ENCODE results near the gene NUDT22.

Gene NUDT22

DNA sequence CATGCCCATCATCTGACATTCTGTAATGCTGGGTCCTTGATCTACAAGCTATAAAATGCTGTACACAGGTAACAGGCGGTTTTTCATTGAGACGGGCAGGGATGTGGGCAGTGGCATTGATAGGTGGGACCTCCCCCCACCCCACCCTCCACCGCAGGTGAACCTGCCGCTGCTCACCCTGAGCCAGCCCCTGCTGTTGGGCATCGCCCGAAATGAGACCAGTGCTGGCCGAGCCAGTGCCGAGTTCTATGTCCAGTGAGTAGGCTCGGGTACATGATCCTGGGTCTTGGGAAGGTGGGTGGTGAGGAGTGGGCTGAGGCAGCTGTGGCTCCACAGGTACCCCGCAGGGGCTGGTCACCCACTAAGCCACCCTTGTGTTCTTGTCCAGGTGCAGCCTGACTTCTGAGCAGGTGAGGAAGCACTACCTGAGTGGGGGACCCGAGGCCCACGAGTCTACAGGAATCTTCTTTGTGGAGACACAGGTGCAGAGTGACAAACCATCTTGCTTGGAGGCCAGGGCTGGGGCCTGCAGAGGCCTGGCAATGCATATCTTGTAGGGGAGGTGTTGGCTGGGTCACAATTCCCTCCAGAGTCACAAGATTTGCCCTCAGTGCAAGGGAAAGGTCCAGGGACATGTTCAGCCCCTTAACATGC lies 3.1 kb downstream of the NUDT22 start:
- Histone ChIP-seq H2AFZ (ENCODE audit: low read depth, low read length, severe bottlenecking) (no peak overlapping the region), H3K27ac (ENCODE audit: low read depth, low read length) (peak overlapping the region; percentile 86), H3K9me2 (replicated peaks; ENCODE audit: insufficient read depth, low read length) (no peaks in the 10 kb centered on the region), H3K36me3 (ENCODE audit: low read length) (no peaks in the 10 kb centered on the region), H4K20me1 (ENCODE audit: low read depth, low read length) (no peaks in the 10 kb centered on the region), H3K4me3 (ENCODE audit: insufficient read depth, low read length, poor library complexity, severe bottlenecking) (no peak overlapping the region), H3K4me2 (ENCODE audit: low read depth, low read length, poor library complexity, severe bottlenecking) (peak overlapping the region; percentile 80), H3F3A (ENCODE audit: insufficient read depth) (peaks cover 43% of the 10 kb centered on the region), H3K9ac (ENCODE audit: low read length) (peak overlapping the region; percentile 74), H3K9me3 (ENCODE audit: insufficient read depth, low read length) (no peaks in the 10 kb centered on the region), H3K79me2 (ENCODE audit: insufficient read depth, low read length) (no peaks in the 10 kb centered on the region; the same call in 1 of the 2 replicates), H3K27me3 (ENCODE audit: low read length) (no peaks in the 10 kb centered on the region)
- TF ChIP-seq, protein P1, sequence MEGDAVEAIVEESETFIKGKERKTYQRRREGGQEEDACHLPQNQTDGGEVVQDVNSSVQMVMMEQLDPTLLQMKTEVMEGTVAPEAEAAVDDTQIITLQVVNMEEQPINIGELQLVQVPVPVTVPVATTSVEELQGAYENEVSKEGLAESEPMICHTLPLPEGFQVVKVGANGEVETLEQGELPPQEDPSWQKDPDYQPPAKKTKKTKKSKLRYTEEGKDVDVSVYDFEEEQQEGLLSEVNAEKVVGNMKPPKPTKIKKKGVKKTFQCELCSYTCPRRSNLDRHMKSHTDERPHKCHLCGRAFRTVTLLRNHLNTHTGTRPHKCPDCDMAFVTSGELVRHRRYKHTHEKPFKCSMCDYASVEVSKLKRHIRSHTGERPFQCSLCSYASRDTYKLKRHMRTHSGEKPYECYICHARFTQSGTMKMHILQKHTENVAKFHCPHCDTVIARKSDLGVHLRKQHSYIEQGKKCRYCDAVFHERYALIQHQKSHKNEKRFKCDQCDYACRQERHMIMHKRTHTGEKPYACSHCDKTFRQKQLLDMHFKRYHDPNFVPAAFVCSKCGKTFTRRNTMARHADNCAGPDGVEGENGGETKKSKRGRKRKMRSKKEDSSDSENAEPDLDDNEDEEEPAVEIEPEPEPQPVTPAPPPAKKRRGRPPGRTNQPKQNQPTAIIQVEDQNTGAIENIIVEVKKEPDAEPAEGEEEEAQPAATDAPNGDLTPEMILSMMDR (IDR thresholded peaks at IDR 0.05; ENCODE audit: insufficient read depth, low read length, poor library complexity, severe bottlenecking): no peak
- TF ChIP-seq EZH2phosphoT487 (conservative IDR thresholded peaks at IDR 0.05; ENCODE audit: low read length): no peak

DNA sequence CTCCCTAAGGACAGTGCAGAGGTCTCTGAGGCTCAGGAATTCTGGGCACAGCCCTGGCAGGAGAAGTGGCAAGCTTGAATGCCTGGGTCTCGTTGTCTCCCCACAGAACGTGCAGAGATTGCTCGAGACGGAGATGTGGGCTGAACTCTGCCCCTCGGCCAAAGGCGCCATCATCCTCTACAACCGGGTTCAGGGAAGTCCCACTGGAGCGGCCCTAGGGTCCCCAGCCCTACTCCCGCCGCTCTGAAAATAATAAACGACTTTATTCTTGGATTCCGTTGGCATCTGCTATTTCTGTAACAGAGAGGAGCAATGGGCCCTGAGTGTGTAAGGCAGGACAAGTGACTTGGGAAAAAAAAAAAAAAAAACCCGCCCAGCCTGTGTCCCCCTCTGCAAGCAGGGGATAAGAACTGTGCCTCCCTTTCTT lies 3.7 kb downstream of the NUDT22 start:
- Histone ChIP-seq H3K79me2 (ENCODE audit: insufficient read depth, low read length) (no peaks in the 10 kb centered on the region; the same call in 1 of the 2 replicates), H3K9ac (ENCODE audit: low read length) (peak overlapping the region; percentile 74), H3K36me3 (ENCODE audit: low read length) (no peaks in the 10 kb centered on the region), H3K9me2 (replicated peaks; ENCODE audit: insufficient read depth, low read length) (no peaks in the 10 kb centered on the region), H3F3A (ENCODE audit: insufficient read depth) (peaks cover 43% of the 10 kb centered on the region), H3K9me3 (ENCODE audit: insufficient read depth, low read length) (no peaks in the 10 kb centered on the region), H3K4me2 (ENCODE audit: low read depth, low read length, poor library complexity, severe bottlenecking) (peak overlapping the region; percentile 80), H2AFZ (ENCODE audit: low read depth, low read length, severe bottlenecking) (peak overlapping the region; percentile 54), H3K27me3 (ENCODE audit: low read length) (no peaks in the 10 kb centered on the region), H4K20me1 (ENCODE audit: low read depth, low read length) (no peaks in the 10 kb centered on the region), H3K4me3 (ENCODE audit: insufficient read depth, low read length, poor library complexity, severe bottlenecking) (peak overlapping the region; percentile 61), H3K27ac (ENCODE audit: low read depth, low read length) (peak overlapping the region; percentile 86)
- no peak for TF ChIP-seq EZH2phosphoT487 (conservative IDR thresholded peaks at IDR 0.05; ENCODE audit: low read length)
- TF ChIP-seq, protein P1 (IDR thresholded peaks at IDR 0.05; ENCODE audit: insufficient read depth, low read length, poor library complexity, severe bottlenecking): no peak

DNA sequence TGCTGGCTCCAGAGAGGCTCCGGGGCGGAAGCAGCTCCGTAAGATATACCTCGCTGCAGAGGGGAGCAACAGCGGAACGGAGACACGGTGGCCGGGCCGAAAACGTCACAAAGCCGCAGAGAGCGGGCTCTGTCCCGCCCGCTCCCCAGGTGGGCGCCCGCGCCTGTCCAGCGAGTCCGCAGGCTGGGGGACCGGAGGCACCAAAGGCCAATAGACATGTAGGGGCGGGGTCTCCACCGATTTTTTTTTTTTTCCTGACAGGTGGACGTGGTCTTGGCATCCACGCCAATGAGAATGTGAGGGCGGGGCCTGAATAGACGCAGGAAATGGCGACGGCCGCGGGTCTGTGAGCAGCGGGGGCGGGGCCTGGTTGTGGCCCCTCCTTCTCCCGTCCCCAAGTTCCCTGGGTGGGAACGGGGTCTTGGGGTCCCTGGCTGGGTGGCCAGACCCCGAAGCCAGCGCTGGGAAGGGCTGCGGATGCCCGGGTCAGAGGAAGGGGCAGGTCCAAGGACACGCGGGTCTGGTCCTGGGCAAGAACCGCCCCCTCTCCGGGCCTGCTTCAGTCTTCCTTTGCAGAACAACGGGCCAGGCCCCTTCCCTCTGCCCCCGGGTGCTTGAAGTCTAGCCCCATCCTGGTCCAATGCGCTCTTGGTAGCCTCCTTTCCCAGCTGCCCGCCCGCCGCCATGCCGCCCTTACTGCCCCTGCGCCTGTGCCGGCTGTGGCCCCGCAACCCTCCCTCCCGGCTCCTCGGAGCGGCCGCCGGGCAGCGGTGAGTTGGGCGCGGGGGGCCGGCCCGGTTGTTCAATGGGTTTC lies 4.3 kb downstream of the NUDT22 start, which contains the start of gene DNAJC4:
TSS of gene DNAJC4 (plus strand) at position 378 of the 814 bp plus-strand sequence. CDS start at position 685, 307 bp downstream.
- no peak for TF ChIP-seq EZH2phosphoT487 (conservative IDR thresholded peaks at IDR 0.05; ENCODE audit: low read length)
- TF ChIP-seq, protein P1 (IDR thresholded peaks at IDR 0.05; ENCODE audit: insufficient read depth, low read length, poor library complexity, severe bottlenecking): no peak
- Histone ChIP-seq H4K20me1 (ENCODE audit: low read depth, low read length) (no peaks in the 10 kb centered on the region), H3K9me3 (ENCODE audit: insufficient read depth, low read length) (no peaks in the 10 kb centered on the region), H3K4me2 (ENCODE audit: low read depth, low read length, poor library complexity, severe bottlenecking) (peak within 1 kb of the TSS; percentile 80), H3K9me2 (replicated peaks; ENCODE audit: insufficient read depth, low read length) (no peaks in the 10 kb centered on the region), H3K27me3 (ENCODE audit: low read length) (no peaks in the 10 kb centered on the region), H3K9ac (ENCODE audit: low read length) (peak within 1 kb of the TSS; percentile 74), H3K4me3 (ENCODE audit: insufficient read depth, low read length, poor library complexity, severe bottlenecking) (peak within 1 kb of the TSS; percentile 61), H2AFZ (ENCODE audit: low read depth, low read length, severe bottlenecking) (peak within 1 kb of the TSS; percentile 54), H3K27ac (ENCODE audit: low read depth, low read length) (peak within 1 kb of the TSS; percentile 86), H3K79me2 (ENCODE audit: insufficient read depth, low read length) (peaks cover 4% of the 10 kb centered on the region; the same call in 1 of the 2 replicates), H3F3A (ENCODE audit: insufficient read depth) (peaks cover 43% of the 10 kb centered on the region), H3K36me3 (ENCODE audit: low read length) (no peaks in the 10 kb centered on the region)
